ENCODE measurements around the gene MDM2. TPM values are rescaled to one million over a fixed set of nuclear protein-coding genes. Genes with fewer than 3 reads are reported as not detected.

Gene MDM2
- total RNA-seq, 1 experiment from 2014 or later: 118 TPM

DNA sequence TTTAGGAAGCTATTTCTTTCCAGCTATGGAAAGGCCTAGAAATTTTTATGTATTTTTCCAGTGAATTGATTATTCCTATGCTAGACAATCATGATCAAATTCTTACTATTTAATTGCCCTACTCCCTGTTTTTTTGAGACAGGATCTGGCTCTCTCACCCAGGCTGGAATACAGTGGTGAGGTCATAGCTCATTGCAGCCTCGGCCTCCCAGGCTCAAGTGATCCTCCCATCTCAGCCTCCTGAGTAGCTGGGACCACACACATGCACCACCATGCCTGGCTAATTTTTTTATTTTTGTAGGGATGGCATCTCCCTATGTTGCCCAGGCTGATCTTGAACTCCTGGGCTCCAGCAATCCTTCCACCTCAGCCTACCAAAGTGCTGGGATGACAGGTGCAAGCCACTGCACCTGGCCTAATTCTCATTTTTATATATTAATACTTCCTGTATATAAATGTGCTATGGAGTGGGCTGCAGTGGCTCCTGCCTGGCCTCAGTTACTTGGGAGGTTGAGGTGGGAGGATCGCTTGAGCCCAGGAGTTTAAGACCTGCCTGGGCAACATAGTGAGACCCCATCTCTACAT, 16.0 kb upstream of the MDM2 start:
- H3K4me3 ChIP-seq (ENCODE audit: low read depth, low read length): no peak overlapping the region
- no peak for DNase-seq
- POLR2A ChIA-PET: no interaction called here
- peaks cover 17% of the 10 kb centered on the region for H3K4me1 Mint-ChIP-seq (ENCODE audit: low read depth, unreplicated experiment)
- no peak overlapping the region for H3K4me3 Mint-ChIP-seq (ENCODE audit: unreplicated experiment)
- H3K27me3 ChIP-seq (replicated peaks; ENCODE audit: control insufficient read depth, insufficient read depth, low read length): no peaks in the 10 kb centered on the region
- no peaks in the 10 kb centered on the region for H3K36me3 ChIP-seq (ENCODE audit: control insufficient read depth, insufficient read depth, low read length)
- no TSS peak for BruUV-seq (replicated peaks)
- H3K27me3 Mint-ChIP-seq (ENCODE audit: insufficient read depth, unreplicated experiment): no peaks in the 10 kb centered on the region
- no peaks in the 10 kb centered on the region for H3K9me3 Mint-ChIP-seq (ENCODE audit: unreplicated experiment)
- no peaks in the 10 kb centered on the region for H3K36me3 Mint-ChIP-seq (ENCODE audit: insufficient read depth, unreplicated experiment)
- CTCF ChIA-PET: no interaction called here
- no peaks in the 10 kb centered on the region for H3K9me3 ChIP-seq
- intact Hi-C loops (cut with micrococcal nuclease; ENCODE audit: unreplicated experiment): no loop called here
- no peak overlapping the region for H3K27ac Mint-ChIP-seq (ENCODE audit: unreplicated experiment)
- TF ChIP-seq, protein P1, sequence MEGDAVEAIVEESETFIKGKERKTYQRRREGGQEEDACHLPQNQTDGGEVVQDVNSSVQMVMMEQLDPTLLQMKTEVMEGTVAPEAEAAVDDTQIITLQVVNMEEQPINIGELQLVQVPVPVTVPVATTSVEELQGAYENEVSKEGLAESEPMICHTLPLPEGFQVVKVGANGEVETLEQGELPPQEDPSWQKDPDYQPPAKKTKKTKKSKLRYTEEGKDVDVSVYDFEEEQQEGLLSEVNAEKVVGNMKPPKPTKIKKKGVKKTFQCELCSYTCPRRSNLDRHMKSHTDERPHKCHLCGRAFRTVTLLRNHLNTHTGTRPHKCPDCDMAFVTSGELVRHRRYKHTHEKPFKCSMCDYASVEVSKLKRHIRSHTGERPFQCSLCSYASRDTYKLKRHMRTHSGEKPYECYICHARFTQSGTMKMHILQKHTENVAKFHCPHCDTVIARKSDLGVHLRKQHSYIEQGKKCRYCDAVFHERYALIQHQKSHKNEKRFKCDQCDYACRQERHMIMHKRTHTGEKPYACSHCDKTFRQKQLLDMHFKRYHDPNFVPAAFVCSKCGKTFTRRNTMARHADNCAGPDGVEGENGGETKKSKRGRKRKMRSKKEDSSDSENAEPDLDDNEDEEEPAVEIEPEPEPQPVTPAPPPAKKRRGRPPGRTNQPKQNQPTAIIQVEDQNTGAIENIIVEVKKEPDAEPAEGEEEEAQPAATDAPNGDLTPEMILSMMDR (IDR thresholded peaks at IDR 0.05; ENCODE audit: insufficient read depth in 1 of 2, low read depth in 1 of 2, low read length in 1 of 2, severe bottlenecking in 1 of 2, unreplicated experiment in 1 of 2): no peak
- peaks cover 29% of the 10 kb centered on the region for H3K4me1 ChIP-seq

DNA sequence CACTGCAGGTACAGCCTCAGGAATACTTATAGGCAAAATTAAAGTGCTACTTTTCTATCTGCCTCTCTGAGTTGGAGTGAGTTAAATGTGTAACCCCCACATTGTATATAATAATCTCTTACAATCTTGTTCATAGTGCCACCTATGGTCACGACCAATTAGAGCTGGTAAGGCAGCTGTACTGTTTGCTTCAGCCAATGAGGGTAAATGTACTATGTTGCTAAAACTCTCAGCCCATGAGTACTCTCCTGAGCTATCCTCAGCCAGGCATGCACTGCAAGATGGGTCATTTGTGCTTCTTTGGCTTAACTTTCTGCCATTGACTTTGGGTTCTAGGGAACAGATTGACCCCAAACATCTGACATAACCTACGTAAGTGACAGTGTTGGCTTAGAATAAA, 15.0 kb upstream of the MDM2 start:
- POLR2A ChIA-PET: interaction anchor here (0.7 kb wide), 1 partner anchor 15 kb away, joined by 6 read pairs; the partner anchor contains the start of gene MDM2
- Mint-ChIP-seq H3K36me3 (ENCODE audit: insufficient read depth, unreplicated experiment) (no peaks in the 10 kb centered on the region), H3K27me3 (ENCODE audit: insufficient read depth, unreplicated experiment) (no peaks in the 10 kb centered on the region), H3K4me1 (ENCODE audit: low read depth, unreplicated experiment) (peaks cover 8% of the 10 kb centered on the region), H3K4me3 (ENCODE audit: unreplicated experiment) (no peak overlapping the region), H3K9me3 (ENCODE audit: unreplicated experiment) (no peaks in the 10 kb centered on the region), H3K27ac (ENCODE audit: unreplicated experiment) (no peak overlapping the region)
- intact Hi-C loops (cut with micrococcal nuclease; ENCODE audit: unreplicated experiment): no loop called here
- no TSS peak for BruUV-seq (replicated peaks)
- Histone ChIP-seq H3K36me3 (ENCODE audit: control insufficient read depth, insufficient read depth, low read length) (no peaks in the 10 kb centered on the region), H3K9me3 (no peaks in the 10 kb centered on the region), H3K4me3 (ENCODE audit: low read depth, low read length) (no peak overlapping the region), H3K4me1 (peaks cover 22% of the 10 kb centered on the region), H3K27me3 (replicated peaks; ENCODE audit: control insufficient read depth, insufficient read depth, low read length) (no peaks in the 10 kb centered on the region)
- TF ChIP-seq, protein P1 (IDR thresholded peaks at IDR 0.05; ENCODE audit: insufficient read depth in 1 of 2, low read depth in 1 of 2, low read length in 1 of 2, severe bottlenecking in 1 of 2, unreplicated experiment in 1 of 2): no peak
- DNase-seq: peak; percentile 50 to 54
- CTCF ChIA-PET: no interaction called here

DNA sequence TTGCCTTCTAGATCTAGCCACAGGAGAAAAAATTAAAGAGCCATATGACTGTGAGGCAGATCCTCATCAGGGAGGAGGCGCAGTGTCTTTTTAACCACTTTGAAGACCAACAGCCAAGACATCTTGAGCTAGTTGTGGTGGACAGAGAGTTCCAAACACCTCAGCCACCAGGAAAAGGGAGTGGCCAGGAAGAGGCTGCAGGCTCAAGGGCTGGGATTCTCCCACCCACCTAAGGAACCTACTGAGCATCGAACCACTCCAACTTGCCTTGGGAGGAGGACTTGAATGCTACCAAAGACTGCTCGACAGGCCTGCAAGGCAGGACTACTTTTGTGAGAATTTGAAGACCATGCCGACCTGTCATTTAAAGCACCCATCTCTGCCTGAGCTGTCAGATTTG, 14.5 kb upstream of the MDM2 start:
- no TSS peak for BruUV-seq (replicated peaks)
- POLR2A ChIA-PET: interaction anchor here (0.7 kb wide), 1 partner anchor 15 kb away, joined by 6 read pairs; the partner anchor contains the start of gene MDM2
- no peaks in the 10 kb centered on the region for H3K36me3 ChIP-seq (ENCODE audit: control insufficient read depth, insufficient read depth, low read length)
- Mint-ChIP-seq H3K4me3 (ENCODE audit: unreplicated experiment) (no peak overlapping the region), H3K36me3 (ENCODE audit: insufficient read depth, unreplicated experiment) (no peaks in the 10 kb centered on the region), H3K27ac (ENCODE audit: unreplicated experiment) (no peak overlapping the region), H3K9me3 (ENCODE audit: unreplicated experiment) (no peaks in the 10 kb centered on the region), H3K27me3 (ENCODE audit: insufficient read depth, unreplicated experiment) (no peaks in the 10 kb centered on the region), H3K4me1 (ENCODE audit: low read depth, unreplicated experiment) (peaks cover 6% of the 10 kb centered on the region)
- H3K4me3 ChIP-seq (ENCODE audit: low read depth, low read length): no peak overlapping the region
- no peaks in the 10 kb centered on the region for H3K9me3 ChIP-seq
- DNase-seq: no peak
- TF ChIP-seq, protein P1 (IDR thresholded peaks at IDR 0.05; ENCODE audit: insufficient read depth in 1 of 2, low read depth in 1 of 2, low read length in 1 of 2, severe bottlenecking in 1 of 2, unreplicated experiment in 1 of 2): no peak
- H3K4me1 ChIP-seq: peaks cover 17% of the 10 kb centered on the region
- no peaks in the 10 kb centered on the region for H3K27me3 ChIP-seq (replicated peaks; ENCODE audit: control insufficient read depth, insufficient read depth, low read length)
- intact Hi-C loops (cut with micrococcal nuclease; ENCODE audit: unreplicated experiment): no loop called here
- CTCF ChIA-PET: no interaction called here

Measured in Caco-2 (cell line).